Astrocyte of the cerebellum (primary cell): ENCODE measurements around the gene PPP3CB.

Experiments used
- DNase-seq: peaks from one replicate; pipeline ENCODE4 v3.0.0-alpha.2; 2011; ENCODE audit warnings: low read depth
- H3K4me3 ChIP-seq: 2 replicates; pipeline ENCODE4 v1.5.1; 2011; ENCODE audit warnings: mild to moderate bottlenecking, low read depth, low read length, moderate library complexity
- CTCF ChIP-seq: IDR thresholded peaks from 2 replicates; pipeline ENCODE4 v1.5.1; 2012; ENCODE audit warnings: low read length, low read depth, moderate library complexity, mild to moderate bottlenecking; ENCODE audit errors: missing control alignments
- in situ Hi-C: cut with HindIII; loops from 2 replicates; pipeline ENCODE4 v1.10.0; 2017; ENCODE audit warnings: low sequenced_read_pairs

PPP3CB gene

GRCh38 chr10:73414230-73414945, 81.4 kb downstream of the PPP3CB start:
- TF ChIP-seq CTCF: no peak
- in situ Hi-C loops: no loop called here
- DNase-seq: no peak
- peak overlapping the region; percentile 71 for H3K4me3 ChIP-seq

GRCh38 chr10:73413528-73414229, 82.1 kb downstream of the PPP3CB start, which contains the start of gene ANXA7:
Gene ANXA7 (minus strand): TSS chr10:73414058. CDS start chr10:73400856, 13,202 bp downstream.
- in situ Hi-C loops: no loop called here
- H3K4me3 ChIP-seq: peak within 1 kb of the TSS; percentile 71
- DNase-seq: peak; percentile 54
- TF ChIP-seq CTCF: no peak

GRCh38 chr10:73413108-73413527, 82.7 kb downstream of the PPP3CB start:
- no peak for DNase-seq
- TF ChIP-seq CTCF: no peak
- peak overlapping the region; percentile 71 for H3K4me3 ChIP-seq
- in situ Hi-C loops: no loop called here

GRCh38 chr10:73410897-73411296, 84.9 kb downstream of the PPP3CB start:
- no peak for DNase-seq
- no peak overlapping the region for H3K4me3 ChIP-seq
- in situ Hi-C loops: no loop called here
- TF ChIP-seq CTCF: no peak

- no peak for DNase-seq
- in situ Hi-C loops: no loop called here
- no peak for TF ChIP-seq CTCF
- H3K4me3 ChIP-seq: no peak overlapping the region
Observed at GRCh38 chr10:73408978-73409521, 86.8 kb downstream of the PPP3CB start.

- in situ Hi-C loops: no loop called here
- no peak for DNase-seq
- H3K4me3 ChIP-seq: no peak overlapping the region
- TF ChIP-seq CTCF: no peak
Observed at GRCh38 chr10:73408061-73408460, 87.8 kb downstream of the PPP3CB start.
